Endothelial cell of umbilical vein (primary cell): ENCODE results near the gene C16orf78. TPM values are rescaled to one million over a fixed set of nuclear protein-coding genes. Genes with fewer than 3 reads are reported as not detected.
"Not testable (repeated sequence)": the region's sequence is repeated elsewhere in the genome, so short reads cannot be mapped to it uniquely, and the experiment has no call there.

ENCODE experiments used
- BruUV-seq: library from RNA; stranded (reverse); fragments of 400-500 nt; replicated peaks from 2 replicates; lab custom pipeline; 2021; lab: Mats Ljungman, UMichigan
- CTCF ChIA-PET: fragments of 300-600, 350-600 bp; sonication (Branson Sonifier 250); formaldehyde crosslinking; loops from one replicate; lab custom pipeline; 2021; ENCODE audit warnings: antibody characterized with exemption, inconsistent platforms; lab: Charles Lee
- POLR2A ChIA-PET: fragments of 300-600, 350-600 bp; sonication (Branson Sonifier 250); formaldehyde crosslinking; loops from one replicate; lab custom pipeline; 2021; ENCODE audit warnings: antibody characterized with exemption, inconsistent platforms; lab: Charles Lee
- DNase-seq: peaks from one replicate; pipeline ENCODE4 v3.0.0-alpha.2; 2011; ENCODE audit warnings: low read depth, low spot score
- FAIRE-seq: peaks from 2 replicates; lab custom pipeline; 2011; peaks lifted over from hg19 to GRCh38; lab: Jason Lieb, UNC
- H2AFZ ChIP-seq: 2 replicates; pipeline ENCODE4 v1.6.0; 2012; ENCODE audit warnings: low read depth, low read length, control low read depth, inconsistent platforms
- H3K27ac ChIP-seq: 2 replicates; pipeline ENCODE4 v1.5.1; 2011; ENCODE audit warnings: low read depth, mild to moderate bottlenecking, control low read depth, low read length, moderate library complexity; ENCODE audit not compliant: insufficient read depth
- H3K27me3 ChIP-seq, 2 experiments: 2 replicates each; pipeline versions ENCODE4 v1.6.0 to v1.6.1; 2011; ENCODE audit warnings: low read length in 2 of 2, mixed read lengths in 1 of 2; ENCODE audit not compliant: control insufficient read depth in 2 of 2, insufficient read depth in 2 of 2
- H3K36me3 ChIP-seq, 2 experiments: 2 replicates in 1 of 2; 3 replicates in 1 of 2; pipeline ENCODE4 v1.5.1; 2011; ENCODE audit warnings: low read length in 2 of 2, mild to moderate bottlenecking in 1 of 2, moderate library complexity in 1 of 2; ENCODE audit not compliant: control insufficient read depth in 2 of 2, insufficient read depth in 2 of 2; ENCODE audit errors: extremely low read depth in 1 of 2
- H3K4me1 ChIP-seq: 3 replicates; pipeline ENCODE4 v1.5.1; 2011; ENCODE audit warnings: mild to moderate bottlenecking, low read length; ENCODE audit not compliant: control insufficient read depth, insufficient read depth; ENCODE audit errors: extremely low read depth
- H3K4me2 ChIP-seq: 2 replicates; pipeline ENCODE4 v1.6.1; 2011; ENCODE audit warnings: low read length, control low read depth, mixed read lengths; ENCODE audit not compliant: insufficient read depth
- H3K4me3 ChIP-seq, 3 experiments: fragments of 200-600 bp in 1 of 3; sonication (generic), shearing (Covaris generic) in 1 of 3; replicated peaks in 1 of 3; 2 replicates each; pipeline ENCODE4 v1.5.1; 2011 to 2016; ENCODE audit warnings: control low read depth in 3 of 3, low read length in 3 of 3, mild to moderate bottlenecking in 2 of 3, inconsistent platforms in 1 of 3, low read depth in 1 of 3, moderate library complexity in 1 of 3; ENCODE audit not compliant: insufficient read depth in 1 of 3
- H3K79me2 ChIP-seq: 2 replicates; pipeline ENCODE4 v1.6.0; 2012; ENCODE audit warnings: low read length, inconsistent platforms; ENCODE audit not compliant: control insufficient read depth, insufficient read depth
- H3K9ac ChIP-seq: replicated peaks from 2 replicates; pipeline ENCODE3; 2011; ENCODE audit warnings: low read length, control low read depth; ENCODE audit not compliant: insufficient read depth; ENCODE audit errors: extremely low read depth
- H3K9me1 ChIP-seq: replicated peaks from 3 replicates; pipeline ENCODE4 v1.6.0; 2011; ENCODE audit warnings: mild to moderate bottlenecking, low read length; ENCODE audit not compliant: control insufficient read depth, insufficient read depth; ENCODE audit errors: extremely low read depth
- H3K9me3 ChIP-seq: replicated peaks from 2 replicates; pipeline ENCODE4 v1.5.1; 2012; ENCODE audit warnings: low read length, inconsistent platforms; ENCODE audit not compliant: control insufficient read depth, insufficient read depth
- H4K20me1 ChIP-seq: replicated peaks from 2 replicates; pipeline ENCODE3; 2011; ENCODE audit warnings: mild to moderate bottlenecking, low read length; ENCODE audit not compliant: control insufficient read depth, insufficient read depth; ENCODE audit errors: extremely low read depth
- CTCF ChIP-seq, 2 donors: IDR thresholded peaks; 1 replicate in 1 of 2; 2 replicates in 1 of 2; pipeline ENCODE4 v1.5.1; 2011; ENCODE audit warnings: low read length in 2 of 2, mild to moderate bottlenecking in 2 of 2, moderate library complexity in 2 of 2, control low read depth in 1 of 2, inconsistent platforms in 1 of 2, low read depth in 1 of 2; ENCODE audit not compliant: insufficient read depth in 1 of 2; ENCODE audit errors: extremely low read depth in 1 of 2
- EZH2 ChIP-seq: IDR thresholded peaks from 2 replicates; pipeline ENCODE4 v1.6.1; 2012; ENCODE audit warnings: borderline replicate concordance, low read depth, mild to moderate bottlenecking, moderate library complexity, low read length, inconsistent platforms; ENCODE audit not compliant: severe bottlenecking
- FOS ChIP-seq: IDR thresholded peaks from 2 replicates; pipeline ENCODE4 v1.6.1; 2011; ENCODE audit warnings: mild to moderate bottlenecking, low read length, moderate library complexity, borderline replicate concordance; ENCODE audit not compliant: insufficient read depth
- GATA2 ChIP-seq: IDR thresholded peaks from 2 replicates; pipeline ENCODE4 v1.7.0; 2011; ENCODE audit warnings: low read depth, mild to moderate bottlenecking, moderate library complexity, mixed read lengths, low read length; ENCODE audit not compliant: insufficient read length, insufficient read depth
- JUN ChIP-seq: IDR thresholded peaks from 2 replicates; pipeline ENCODE4 v1.6.1; 2011; ENCODE audit warnings: borderline replicate concordance, low read depth; ENCODE audit not compliant: insufficient read length, insufficient read depth
- MAX ChIP-seq: IDR thresholded peaks from 2 replicates; pipeline ENCODE4 v1.6.1; 2011; ENCODE audit not compliant: insufficient read depth, insufficient read length
- MYC ChIP-seq: IDR thresholded peaks from one replicate; pipeline ENCODE4 v1.6.1; 2011; ENCODE audit warnings: mild to moderate bottlenecking, low read depth, low read length
- POLR2A ChIP-seq: IDR thresholded peaks from 2 replicates; pipeline ENCODE4 v1.6.1; 2012; ENCODE audit warnings: low read depth, mild to moderate bottlenecking, control low read depth, low read length
- POLR2AphosphoS5 ChIP-seq: IDR thresholded peaks from 2 replicates; pipeline ENCODE4 v1.6.1; 2012; ENCODE audit warnings: low read depth, mild to moderate bottlenecking, control low read depth, low read length, moderate library complexity; ENCODE audit not compliant: insufficient read depth
- dilution Hi-C: fragments of 300-500 bp; cut with MboI; formaldehyde crosslinking; loops from one replicate; pipeline ENCODE4 v1.15.0; 2019; ENCODE audit warnings: low sequenced_read_pairs; ENCODE audit not compliant: extremely low pct_ligation_motif_present
- intact Hi-C: fragments of 100-400 bp; cut with micrococcal nuclease; formaldehyde crosslinking; loops from one replicate; pipeline ENCODE4 v1.10.0; 2022
- polyA plus RNA-seq, 4 experiments: library from polyadenylated mRNA; depleted of rRNA in 3 of 4; stranded (reverse) in 3 of 4; unstranded in 1 of 4; fragments of >200 nt; gene quantifications; 2 replicates each; pipeline versions ENCODE4 v1.2.1 to v1.2.3, GENCODE V29; 2011 to 2012; ENCODE audit warnings: missing spikeins in 1 of 4
- total RNA-seq: library from RNA; stranded (reverse); gene quantifications from 2 replicates; pipeline ENCODE4 v1.2.3, GENCODE V29; 2021

C16orf78 gene
- total and polyA plus RNA-seq, 2 donors (not counting 3 experiments of a cell fraction or from before 2014, with no cell fraction given), result not detected

- no TSS peak for BruUV-seq
- dilution Hi-C loops, result no loop called here
- CTCF ChIA-PET, result no interaction called here
Observed at GRCh38 chr16:49359591-49359990, 14.0 kb upstream of the C16orf78 start.

GRCh38 chr16:49361731-49362130 is 11.9 kb upstream of the C16orf78 start:
- intact Hi-C loops, H3K4me3 ChIP-seq, H3K27ac ChIP-seq, H3K9me3 ChIP-seq, CTCF ChIA-PET, H3K36me3 ChIP-seq, FAIRE-seq, DNase-seq, POLR2A ChIA-PET, H3K9me1 ChIP-seq, BruUV-seq, H4K20me1 ChIP-seq, H3K27me3 ChIP-seq, H3K9ac ChIP-seq, H3K4me1 ChIP-seq, dilution Hi-C loops, H3K4me2 ChIP-seq, H3K79me2 ChIP-seq, H2AFZ ChIP-seq: not testable (repeated sequence)

More at GRCh38 chr16:49359591-49359990, 14.0 kb upstream of the C16orf78 start:
- intact Hi-C loops, result no loop called here
- Histone ChIP-seq H2AFZ (no peak overlapping the region), H3K4me2 (no peak overlapping the region), H3K4me3 (no peak overlapping the region), H4K20me1 (no peaks in the 10 kb centered on the region), H3K9ac (no peak overlapping the region), H3K27me3 (no peaks in the 10 kb centered on the region), H3K27ac (no peak overlapping the region), H3K36me3 (no peaks in the 10 kb centered on the region), H3K9me3 (no peaks in the 10 kb centered on the region), H3K4me1 (no peaks in the 10 kb centered on the region), H3K9me1 (no peaks in the 10 kb centered on the region), H3K79me2 (no peaks in the 10 kb centered on the region)
- FAIRE-seq (no peak), DNase-seq (no peak)
- TF ChIP-seq MAX (no peak), EZH2 (no peak), MYC (no peak), FOS (no peak), CTCF (IDR thresholded peaks at IDR 0.05; ENCODE audit: extremely low read depth in 1 of 2, insufficient read depth in 1 of 2, low read depth in 1 of 2, low read length in 2 of 2) (no peak), JUN (no peak), POLR2A (no peak), GATA2 (no peak), POLR2AphosphoS5 (no peak)
- POLR2A ChIA-PET, result no interaction called here
